ENCODE measurements around the gene PDZK1IP1.

- TF ChIP-seq, protein P1, sequence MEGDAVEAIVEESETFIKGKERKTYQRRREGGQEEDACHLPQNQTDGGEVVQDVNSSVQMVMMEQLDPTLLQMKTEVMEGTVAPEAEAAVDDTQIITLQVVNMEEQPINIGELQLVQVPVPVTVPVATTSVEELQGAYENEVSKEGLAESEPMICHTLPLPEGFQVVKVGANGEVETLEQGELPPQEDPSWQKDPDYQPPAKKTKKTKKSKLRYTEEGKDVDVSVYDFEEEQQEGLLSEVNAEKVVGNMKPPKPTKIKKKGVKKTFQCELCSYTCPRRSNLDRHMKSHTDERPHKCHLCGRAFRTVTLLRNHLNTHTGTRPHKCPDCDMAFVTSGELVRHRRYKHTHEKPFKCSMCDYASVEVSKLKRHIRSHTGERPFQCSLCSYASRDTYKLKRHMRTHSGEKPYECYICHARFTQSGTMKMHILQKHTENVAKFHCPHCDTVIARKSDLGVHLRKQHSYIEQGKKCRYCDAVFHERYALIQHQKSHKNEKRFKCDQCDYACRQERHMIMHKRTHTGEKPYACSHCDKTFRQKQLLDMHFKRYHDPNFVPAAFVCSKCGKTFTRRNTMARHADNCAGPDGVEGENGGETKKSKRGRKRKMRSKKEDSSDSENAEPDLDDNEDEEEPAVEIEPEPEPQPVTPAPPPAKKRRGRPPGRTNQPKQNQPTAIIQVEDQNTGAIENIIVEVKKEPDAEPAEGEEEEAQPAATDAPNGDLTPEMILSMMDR (IDR thresholded peaks at IDR 0.05) = no peak
- no peak for TF ChIP-seq POLR2A (IDR thresholded peaks at IDR 0.05)
These were observed 45.4 kb upstream of the PDZK1IP1 start for GRCh38 chr1:47235241-47235681.

Measured in adrenal gland (tissue), 5 donors.